ENCODE measurements around the gene GK2.

DNA sequence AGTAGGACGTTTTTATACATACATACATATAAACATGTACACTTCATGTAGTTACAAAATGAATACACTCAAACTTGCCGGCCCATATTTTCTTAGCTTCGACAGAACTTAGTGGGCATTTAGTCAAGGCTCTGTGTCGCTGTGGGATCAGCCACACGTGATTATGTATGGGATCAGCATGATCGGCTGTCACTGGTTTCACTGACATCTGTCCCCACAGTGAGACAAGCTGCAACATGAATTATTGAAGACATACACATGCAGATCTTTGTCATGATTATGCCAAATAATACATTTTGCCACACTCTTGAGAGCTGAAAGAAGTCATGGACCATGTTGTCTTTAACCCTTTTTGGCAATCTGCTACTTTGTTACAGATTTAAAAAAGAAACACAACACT is 44.0 kb downstream of the GK2 start:
- TF ChIP-seq POLR2A (IDR thresholded peaks at IDR 0.05; ENCODE audit: low read depth, low read length) (no peak), POLR2AphosphoS5 (IDR thresholded peaks at IDR 0.05; ENCODE audit: low read depth, low read length) (no peak), SPI1 (IDR thresholded peaks at IDR 0.05; ENCODE audit: low read depth, low read length) (no peak)

All from GM12891 (cell line).